Measurements from ENCODE around the gene AGAP3.

Gene AGAP3

DNA sequence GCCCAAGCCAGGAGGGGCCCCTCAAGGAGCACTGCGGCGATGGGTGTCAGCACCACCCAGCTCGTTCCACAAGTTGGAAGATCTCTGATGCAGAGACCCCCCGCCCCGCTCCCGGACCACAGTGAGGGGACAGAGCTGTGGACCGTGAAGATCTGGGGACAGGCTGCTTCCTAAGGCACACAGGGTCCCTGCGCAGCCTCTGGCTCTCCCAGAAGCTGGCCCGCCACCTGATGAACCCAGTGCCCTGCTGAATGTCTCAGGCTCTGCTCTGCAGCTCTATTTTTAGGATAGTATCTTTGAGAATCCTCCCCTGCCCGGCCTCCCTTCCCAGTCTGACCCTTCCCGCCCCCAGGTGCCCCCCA, 51.5 kb downstream of the AGAP3 start:
- DNase-seq = no peak

DNA sequence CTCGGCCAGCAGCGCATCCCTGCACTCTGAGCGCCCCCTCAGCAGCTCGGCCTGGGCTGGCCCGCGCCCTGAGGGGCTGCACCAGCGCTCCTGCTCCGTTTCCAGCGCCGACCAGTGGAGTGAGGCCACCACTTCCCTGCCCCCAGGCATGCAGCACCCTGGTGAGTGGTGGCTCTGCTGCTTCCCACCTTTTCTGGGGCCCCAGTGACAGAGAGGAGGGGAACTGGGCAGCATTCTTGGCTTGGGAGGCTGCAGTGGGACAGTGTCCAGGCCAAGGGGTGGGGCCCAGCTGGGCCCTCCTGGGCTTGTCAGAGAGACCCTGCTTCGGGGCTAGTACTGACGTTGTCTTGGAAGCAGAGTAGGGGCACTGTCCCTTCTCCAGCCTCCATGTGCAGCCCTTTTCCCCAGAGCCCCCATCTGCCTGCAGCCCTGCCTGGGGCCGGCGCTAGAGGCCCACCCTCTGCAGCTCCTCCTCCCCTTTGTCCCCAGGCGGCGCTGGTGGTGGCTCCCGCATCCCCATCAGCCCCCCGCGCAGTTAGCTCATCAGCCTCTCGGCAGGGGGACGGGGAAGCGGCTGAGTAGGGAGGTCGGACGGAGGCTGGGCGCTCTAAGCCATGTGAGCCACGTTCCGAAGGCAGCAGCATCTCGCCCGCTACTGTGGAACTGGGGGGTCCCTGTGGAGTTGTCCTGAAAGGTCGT, 52.0 kb downstream of the AGAP3 start:
- no peak for DNase-seq

DNA sequence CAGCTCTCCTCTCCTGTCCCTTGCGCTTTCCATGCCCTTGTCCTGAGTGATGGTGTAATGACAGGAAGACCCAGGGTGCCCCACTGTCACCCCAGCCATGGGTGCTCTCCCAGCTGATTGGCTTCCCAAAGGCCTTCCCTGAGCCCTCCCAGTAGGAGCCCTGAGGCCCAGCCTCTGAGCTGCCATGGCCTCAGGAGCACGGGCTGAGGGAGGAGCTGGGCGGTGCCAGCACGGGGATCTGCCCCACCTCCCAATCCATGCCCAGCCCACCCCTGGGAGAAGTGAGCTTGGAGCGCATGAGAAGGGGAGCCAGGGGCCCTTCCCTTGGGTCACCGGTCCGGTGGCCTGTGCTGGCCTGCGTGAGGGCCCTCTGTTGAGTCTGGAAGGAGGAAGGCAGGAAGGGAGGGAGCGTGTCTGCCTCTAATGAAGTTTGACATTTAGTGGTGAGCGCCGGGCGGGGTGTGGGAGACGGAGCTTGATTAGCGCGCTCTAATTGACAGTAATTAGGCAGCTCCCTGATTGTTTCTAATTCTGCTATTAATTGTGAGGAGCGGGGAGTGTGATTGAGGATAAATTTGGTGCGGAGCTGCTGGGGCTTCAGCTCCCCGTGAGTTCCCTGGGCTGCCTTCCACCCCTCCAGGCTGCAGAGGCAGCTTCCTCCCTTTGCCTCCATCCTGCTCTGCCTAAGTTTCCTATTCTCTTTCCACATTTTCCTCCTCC, 53.0 kb downstream of the AGAP3 start:
- no peak for DNase-seq

DNA sequence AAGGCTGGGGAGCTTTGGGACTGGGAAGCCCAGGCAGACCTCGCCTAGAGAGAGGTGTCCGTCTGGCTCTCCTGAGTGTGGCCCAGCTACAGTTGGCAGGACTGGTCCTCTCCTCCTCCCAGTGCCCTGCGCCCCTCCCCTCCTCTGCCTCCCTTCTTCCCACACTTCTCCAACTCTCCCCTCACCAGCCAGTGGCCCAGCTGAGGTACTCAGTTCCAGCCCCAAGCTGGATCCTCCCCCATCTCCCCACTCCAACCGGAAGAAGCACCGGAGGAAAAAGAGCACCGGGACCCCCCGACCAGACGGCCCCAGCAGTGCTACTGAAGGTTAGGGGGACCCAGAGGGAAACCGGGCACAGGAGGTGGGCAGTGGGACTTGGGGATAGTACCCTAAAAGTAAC, 53.5 kb downstream of the AGAP3 start:
- DNase-seq = no peak

DNA sequence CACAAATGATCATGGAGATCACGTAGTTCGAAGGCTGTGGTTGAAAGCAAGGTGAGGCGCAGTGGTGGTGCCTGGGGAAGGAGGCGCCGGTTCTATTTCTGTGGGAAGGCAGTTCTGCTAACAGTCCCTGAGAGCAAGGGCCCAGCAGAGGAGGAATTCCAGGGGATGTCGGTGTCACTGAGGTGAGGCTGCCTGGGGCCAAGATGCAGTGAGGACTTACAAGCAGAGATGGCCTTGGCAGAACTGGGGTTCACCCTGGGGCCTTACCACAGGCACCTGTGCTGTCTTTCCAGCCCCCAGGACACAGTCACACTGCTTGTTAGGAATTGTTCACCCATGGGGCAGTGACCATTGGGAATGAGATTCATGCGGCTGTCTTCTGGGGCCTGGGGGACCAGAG, 54.6 kb downstream of the AGAP3 start:
- DNase-seq = no peak

DNA sequence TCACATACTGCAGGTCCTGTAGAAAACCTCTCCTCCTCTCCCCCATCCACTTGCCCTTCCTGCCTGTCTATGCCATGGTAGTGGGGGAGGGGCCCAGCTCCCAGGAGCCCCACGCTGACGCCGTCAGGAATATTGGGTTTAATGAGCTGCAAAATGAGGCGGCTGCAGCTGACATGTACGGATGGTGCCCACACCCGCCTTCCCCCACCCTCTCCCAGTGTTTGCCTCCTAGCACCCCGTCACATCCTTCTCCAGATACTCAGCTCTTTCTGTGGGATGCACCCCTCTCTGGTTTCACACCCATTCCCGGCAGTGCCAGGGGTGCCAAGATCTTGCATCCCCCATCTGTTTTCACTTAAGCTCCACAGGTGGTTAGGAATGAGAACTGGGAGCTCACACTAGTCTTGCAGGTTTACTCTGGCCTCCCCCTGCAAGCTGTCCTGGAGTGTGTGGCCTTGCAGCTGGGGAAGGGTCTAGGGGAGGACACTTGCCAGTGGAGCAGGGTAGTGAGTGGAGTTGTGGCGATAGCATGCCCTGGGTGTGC, 55.1 kb downstream of the AGAP3 start:
- no peak for DNase-seq

DNA sequence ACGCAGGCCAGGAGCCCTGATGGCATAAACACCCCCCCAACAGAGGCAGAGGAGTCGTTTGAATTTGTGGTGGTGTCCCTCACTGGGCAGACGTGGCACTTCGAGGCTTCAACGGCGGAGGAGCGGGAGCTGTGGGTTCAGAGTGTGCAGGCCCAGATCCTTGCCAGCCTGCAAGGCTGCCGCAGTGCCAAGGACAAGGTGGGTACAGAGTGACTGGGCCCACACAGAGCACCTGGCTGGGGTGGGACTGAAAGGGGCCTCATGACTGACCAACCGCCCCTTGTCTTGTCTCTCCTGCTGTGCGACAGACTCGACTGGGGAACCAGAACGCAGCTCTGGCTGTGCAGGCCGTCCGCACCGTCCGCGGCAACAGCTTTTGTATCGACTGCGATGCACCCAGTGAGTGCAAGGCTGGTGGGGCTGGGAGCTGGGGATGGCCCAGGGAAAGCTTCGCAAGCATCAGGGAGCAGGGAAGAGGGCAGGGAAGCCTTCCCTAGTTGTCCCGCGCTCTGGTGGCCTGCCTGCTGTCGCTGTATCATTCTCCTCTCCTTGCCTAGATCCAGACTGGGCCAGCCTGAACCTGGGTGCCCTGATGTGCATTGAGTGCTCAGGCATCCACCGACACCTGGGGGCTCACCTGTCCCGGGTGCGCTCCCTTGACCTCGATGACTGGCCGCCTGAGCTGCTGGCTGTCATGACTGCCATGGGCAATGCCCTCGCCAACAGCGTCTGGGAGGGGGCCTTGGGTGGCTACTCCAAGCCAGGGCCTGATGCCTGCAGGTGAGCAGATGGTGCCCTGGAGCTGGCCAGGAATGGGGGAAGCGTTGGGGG, 55.8 kb downstream of the AGAP3 start:
- DNase-seq = no peak

DNA sequence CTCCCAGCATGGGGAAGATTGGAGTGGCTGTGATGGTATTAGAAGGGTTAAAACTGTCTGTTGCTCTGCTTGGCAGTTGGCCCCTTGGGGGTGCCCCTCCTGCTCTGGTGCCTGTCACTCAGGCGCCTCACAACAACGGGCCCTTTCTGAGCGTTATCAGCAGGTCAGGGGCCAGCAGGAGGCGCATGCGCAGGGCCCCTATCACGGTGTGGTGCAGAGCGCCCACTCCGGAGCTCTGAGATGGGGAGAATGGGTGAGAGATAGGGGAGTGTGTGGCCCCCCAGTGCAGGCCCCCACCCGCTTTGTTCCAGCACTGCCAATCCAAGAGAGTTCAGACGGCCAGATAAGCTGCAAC, 56.4 kb downstream of the AGAP3 start:
- no peak for DNase-seq

DNA sequence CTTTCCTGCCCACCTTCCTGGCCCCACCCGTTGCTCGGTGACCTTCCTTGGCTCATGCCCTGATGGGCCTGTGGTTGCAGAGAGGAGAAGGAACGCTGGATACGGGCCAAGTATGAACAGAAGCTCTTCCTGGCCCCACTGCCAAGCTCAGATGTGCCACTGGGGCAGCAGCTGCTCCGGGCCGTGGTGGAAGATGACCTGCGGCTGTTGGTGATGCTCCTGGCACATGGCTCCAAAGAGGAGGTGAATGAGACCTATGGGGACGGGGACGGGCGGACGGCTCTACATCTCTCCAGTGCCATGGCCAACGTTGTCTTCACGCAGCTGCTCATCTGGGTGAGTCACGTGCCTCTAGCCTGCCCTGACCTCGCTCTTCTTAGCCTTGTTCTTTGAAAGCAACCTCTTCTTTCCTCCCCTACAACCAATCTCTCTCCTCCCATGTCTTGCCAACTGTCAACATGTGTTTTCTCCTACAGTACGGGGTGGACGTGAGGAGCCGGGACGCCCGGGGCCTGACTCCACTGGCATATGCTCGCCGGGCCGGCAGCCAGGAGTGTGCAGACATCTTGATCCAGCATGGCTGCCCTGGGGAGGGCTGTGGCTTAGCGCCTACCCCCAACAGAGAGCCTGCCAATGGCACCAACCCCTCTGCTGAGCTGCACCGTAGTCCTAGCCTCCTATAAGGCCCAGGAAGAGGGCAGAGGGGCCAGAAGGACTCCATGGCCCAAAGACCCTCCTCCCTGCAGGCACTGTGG, 57.2 kb downstream of the AGAP3 start:
- no peak for DNase-seq

DNA sequence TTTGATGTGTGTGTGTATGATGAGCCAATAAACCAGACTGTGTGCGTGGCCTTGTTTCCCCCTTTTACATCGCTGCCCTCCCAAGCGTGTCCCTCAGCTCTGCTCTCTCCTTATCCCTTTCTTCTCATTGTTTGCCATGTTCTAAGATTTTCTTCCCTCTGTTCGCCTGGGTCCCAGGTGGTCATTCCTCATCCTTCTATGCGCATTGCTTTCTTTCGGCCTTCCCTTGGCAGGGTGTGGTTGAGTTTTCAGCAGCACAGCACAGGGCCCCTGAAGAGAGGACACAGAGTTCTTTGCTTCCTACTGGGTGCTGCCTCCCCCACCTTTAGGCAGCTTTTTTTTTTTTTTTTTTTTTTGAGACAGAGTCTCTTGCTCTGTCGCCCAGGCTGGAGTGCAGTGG, 58.1 kb downstream of the AGAP3 start:
- no peak for DNase-seq

DNA sequence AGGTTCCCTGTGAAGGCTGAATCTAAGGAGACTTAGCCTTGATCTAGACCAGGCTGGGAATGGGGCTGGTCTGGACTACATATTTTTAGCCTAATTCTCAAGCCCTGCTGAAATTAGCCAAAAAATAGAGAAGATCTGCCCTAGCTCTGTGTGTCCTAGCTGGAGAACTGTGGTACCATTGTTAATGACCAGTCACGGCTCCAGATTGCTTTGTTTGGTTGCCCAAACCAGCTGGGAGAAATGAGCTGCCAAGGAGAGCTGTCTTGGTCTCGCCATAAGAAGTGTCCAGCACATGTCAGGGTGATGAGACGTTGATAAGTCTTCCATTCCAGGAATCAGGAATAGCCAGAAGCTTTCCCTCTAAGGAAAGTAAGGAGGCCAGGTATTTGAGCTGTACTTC, 60.5 kb downstream of the AGAP3 start:
- DNase-seq = no peak

DNA sequence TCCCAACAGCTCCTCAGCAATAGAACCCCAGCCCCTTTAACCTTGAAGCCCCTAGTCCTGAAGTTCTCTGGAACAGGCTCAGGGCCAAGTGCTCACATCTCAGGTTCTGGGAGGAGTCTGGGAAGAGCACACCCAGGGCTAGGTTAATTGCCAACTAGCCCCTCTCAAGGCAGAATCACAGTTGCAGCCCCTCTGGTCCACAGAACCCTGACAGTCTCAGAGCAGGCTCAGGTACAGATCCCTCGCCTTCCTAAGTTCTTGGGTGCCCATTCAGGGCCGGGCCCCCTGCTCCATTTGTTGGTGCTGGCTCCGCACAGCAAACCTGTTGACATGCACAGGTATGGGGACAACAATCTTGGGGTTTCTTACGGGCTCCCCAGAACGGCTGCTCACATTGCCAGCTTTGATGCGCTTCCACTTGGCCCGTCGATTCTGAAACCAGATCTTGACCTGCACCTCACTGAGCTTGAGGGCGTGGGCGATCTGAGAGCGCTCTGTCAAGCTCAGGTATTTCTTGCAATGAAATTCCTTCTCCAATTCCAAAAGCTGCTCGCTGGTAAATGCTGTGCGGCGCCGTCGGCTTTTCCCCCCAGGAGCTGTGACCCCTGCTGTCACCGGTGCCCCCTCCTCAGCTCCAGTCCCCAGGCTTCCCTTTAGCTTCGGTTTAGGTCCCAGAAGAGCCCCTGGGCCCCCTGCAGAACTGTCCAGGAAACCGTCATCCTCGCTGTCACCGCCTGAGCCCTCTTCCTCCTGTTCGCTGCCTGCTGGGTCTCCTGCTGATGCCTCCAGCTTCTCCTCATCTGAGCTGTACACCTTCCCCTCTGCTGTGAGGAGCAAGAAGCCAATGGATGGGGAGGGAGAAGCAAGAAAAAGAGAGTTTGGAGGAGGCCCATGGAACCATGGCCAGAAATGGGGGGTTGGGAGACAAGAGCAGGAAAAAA, 62.3 kb downstream of the AGAP3 start:
- no peak for DNase-seq

DNA sequence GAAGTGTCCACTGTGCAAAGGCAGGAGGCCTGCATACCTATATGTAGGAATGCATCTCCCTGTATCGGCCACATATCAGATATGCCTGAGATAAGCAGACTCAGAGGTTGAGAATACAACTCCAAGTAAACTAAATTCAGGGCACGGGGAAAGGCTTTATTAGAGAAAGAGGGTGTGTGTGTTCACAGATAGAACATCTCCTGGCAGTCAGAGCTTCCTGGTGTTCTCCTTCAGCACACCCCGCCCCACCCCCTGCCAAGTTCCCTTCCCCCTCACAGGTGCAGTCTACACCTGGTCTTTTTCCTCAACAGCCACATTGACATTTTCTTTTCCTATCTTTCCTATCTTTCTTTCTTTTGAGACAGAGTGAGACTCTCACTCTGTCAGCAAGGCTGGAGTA, 64.1 kb downstream of the AGAP3 start:
- DNase-seq = no peak

DNA sequence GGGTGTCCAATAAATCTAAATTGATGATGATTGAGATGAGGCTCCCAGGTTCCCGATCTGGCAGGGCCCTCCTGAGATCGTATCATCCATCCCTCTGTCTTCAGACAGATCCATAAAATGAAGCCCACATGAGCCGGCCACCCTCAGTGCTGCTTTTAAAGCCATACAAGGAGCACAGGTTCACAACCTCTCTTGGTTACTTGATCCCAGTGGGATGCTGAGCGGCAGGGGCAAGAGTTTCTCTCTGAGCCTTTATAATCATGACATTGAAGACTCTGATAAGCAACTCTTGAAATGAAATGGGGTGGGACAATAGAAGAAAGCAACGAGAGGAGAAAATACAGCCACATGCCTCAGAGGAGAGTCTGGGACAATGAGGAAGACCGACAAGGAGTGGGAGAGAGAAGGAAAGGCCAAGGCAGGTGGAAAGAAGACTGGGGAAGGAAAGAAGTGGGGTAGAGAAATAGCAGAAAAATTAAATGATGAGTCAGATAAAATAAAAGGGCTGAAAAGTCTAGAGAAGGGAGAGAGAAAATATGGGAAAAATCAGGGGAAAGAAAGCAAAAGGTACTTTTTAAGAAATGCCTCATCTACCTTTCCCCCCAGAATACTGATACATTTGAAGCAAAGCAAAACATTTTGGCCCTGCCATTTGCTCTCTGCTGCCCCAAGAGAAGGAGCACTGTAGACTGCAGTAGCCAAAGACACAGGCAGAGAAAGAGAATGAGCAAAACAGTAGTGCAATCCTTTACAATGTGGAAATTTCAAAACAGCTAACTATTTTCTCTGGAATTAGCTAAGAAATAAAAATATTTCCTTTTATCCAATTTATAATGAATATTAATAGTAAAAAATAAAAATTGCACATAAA, 66.6 kb downstream of the AGAP3 start:
- DNase-seq = no peak

DNA sequence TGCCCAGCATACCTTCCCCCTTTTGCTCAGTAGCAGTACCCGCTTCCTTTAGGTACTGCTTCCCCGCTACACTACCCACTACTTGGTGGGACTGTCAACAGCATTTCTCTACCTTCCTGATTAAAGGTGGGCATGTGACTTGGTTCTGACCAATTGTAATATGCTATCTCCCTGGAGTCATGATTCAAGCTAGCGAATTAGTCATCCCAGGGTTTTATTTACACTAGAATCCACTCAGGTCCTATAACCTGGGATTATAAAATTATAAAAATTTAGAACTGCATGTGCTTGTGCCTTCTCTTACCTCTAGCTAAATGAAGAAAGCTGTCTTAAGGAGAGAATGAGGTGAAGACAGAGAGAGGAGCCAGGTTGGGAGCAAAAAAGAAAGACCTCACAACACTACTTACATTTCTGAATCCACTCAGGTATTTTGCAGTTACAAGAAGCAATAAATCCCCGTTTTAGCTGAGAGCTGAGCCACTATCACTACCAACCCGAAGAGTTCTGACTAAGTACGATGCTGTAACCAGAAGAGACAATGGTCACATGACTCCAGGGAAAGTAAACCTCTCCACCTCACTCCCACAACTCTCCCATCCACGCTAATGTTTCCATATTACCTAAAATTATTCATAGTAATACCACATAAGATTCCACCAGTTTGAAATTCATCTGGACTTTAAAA, 71.5 kb downstream of the AGAP3 start:
- no peak for DNase-seq

DNA sequence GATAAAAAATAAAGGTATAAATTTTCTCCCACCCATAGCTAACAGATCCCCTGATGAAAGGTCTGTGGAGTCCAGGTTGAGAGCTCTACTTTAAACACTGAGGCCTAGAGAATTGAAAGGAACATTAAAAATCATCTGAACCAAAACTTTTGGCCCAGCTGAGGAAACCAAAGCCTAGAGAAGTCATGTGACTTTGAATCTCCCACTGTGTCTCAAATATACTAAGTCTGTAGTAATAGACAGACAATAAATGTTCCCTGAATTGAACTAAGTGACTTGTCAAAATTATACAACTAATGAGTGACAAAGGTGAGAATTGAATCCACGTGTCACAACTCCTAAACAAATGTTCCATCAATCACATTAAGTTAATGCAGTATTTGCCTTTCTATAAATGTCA, 75.5 kb downstream of the AGAP3 start:
- DNase-seq = no peak

DNA sequence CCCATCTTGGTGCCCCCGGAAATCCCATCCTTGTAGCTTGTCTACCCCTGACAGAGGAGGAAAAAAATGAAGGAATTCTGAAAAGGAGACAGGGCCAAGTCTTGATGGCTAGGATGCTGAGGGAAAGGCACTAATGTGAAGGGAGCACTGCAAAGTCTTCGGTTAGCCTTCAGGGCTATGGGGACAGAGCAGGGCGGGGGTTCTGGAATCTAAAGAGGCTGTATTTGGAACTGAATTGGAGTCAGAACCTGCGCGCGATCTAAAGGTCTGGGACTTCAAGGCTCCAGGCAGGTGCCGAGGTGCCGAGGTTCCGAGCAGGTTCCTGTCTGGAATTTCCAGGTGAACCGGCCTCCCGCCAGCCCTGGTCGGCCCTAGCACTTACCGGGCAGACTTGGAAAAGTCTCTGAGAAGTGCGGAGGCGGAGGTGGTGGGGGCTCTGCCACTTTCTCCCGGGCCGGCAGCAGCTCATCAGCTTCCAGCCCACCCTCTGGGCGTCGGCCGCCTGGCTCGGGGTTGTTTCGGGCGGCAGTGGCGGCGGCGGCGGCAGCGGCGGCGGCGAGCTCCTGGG, 80.4 kb downstream of the AGAP3 start:
- DNase-seq = no peak

DNA sequence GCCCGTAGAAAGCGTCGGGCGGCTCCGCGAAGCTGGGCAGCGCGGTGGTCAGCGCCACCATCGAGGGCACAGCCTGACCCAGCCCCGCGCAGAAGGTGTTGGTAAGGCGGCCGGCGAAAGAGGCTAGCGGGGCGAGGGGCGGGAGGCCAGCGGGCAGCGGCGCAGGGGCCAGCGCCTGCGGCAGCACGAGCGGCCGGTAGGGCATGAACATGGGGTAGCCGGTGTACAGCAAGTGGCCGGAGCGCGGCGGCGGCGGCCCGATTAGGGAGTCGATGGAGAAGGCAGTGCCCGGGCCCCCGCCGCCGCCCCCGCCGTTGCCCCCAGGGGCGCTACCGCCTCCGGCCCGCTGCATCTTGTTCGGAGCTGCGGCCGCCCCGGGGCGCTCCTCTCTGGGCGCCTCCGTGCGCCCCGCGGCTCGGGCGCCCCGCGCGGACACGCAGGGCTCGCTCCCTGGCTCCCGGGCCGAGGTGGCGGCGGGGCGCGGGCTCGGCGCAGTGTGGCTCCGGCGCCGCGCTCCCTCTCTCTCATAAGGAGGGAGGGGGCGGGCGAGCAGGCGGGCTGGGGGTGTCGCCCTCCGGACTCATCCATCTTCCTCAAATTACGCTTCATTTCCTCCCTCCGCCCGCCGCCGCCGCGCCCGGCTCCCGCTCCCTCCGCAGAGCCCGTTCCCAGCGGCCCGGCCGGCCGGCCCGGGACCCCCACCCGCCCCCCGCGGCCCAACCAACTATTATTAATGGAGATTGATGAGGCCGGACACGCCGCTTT, 81.1 kb downstream of the AGAP3 start, which contains the start of gene GBX1:
Gene GBX1, minus strand, starts transcription at position 498 of the 765 bp plus-strand sequence. Its CDS starts 146 bp downstream, at position 352.
- DNase-seq = no peak

All from GOT3 (cell line).